ENCODE data around the gene ITGA3.
A peak's percentile ranks its signal among the peaks of the same experiment; 100 is the strongest.
"Not testable (repeated sequence)": the region's sequence is repeated elsewhere in the genome, so short reads cannot be mapped to it uniquely, and the experiment has no call there.

Gene ITGA3

GRCh38 chr17:50035945-50036344, 20.0 kb upstream of the ITGA3 start:
- peak; percentile 47 for DNase-seq

- DNase-seq: peak; percentile 46
These were observed 19.3 kb upstream of the ITGA3 start for GRCh38 chr17:50036455-50037261.

GRCh38 chr17:50037321-50038107, 18.4 kb upstream of the ITGA3 start:
- DNase-seq: no peak

- DNase-seq: no peak
These were observed 16.9 kb upstream of the ITGA3 start for GRCh38 chr17:50039058-50039457.

- not testable (repeated sequence) for DNase-seq
These were observed 15.4 kb upstream of the ITGA3 start for GRCh38 chr17:50040496-50040895.

GRCh38 chr17:50042211-50042610, 13.7 kb upstream of the ITGA3 start:
- no peak for DNase-seq

- no peak for DNase-seq
These were observed 12.4 kb upstream of the ITGA3 start for GRCh38 chr17:50043290-50044148.

- no peak for DNase-seq
These were observed 11.4 kb upstream of the ITGA3 start for GRCh38 chr17:50044483-50044882.

GRCh38 chr17:50045154-50045553, 10.8 kb upstream of the ITGA3 start:
- DNase-seq: no peak

- DNase-seq: no peak
These were observed 9.7 kb upstream of the ITGA3 start for GRCh38 chr17:50046179-50046578.

GRCh38 chr17:50046667-50047066, 9.2 kb upstream of the ITGA3 start:
- no peak for DNase-seq

GRCh38 chr17:50047083-50047482, 8.8 kb upstream of the ITGA3 start:
- DNase-seq: no peak

GRCh38 chr17:50047488-50048126, 8.3 kb upstream of the ITGA3 start:
- no peak for DNase-seq

GRCh38 chr17:50048146-50048720, 7.7 kb upstream of the ITGA3 start:
- DNase-seq: no peak

- DNase-seq: no peak
These were observed 6.9 kb upstream of the ITGA3 start for GRCh38 chr17:50048988-50049387.

- DNase-seq: no peak
These were observed 6.3 kb upstream of the ITGA3 start for GRCh38 chr17:50049636-50050035.

GRCh38 chr17:50050431-50051032, 5.4 kb upstream of the ITGA3 start:
- no peak for DNase-seq

GRCh38 chr17:50051082-50051576, 4.8 kb upstream of the ITGA3 start:
- DNase-seq: peak; percentile 86

GRCh38 chr17:50051606-50052005, 4.3 kb upstream of the ITGA3 start:
- no peak for DNase-seq

- no peak for DNase-seq
These were observed 3.6 kb upstream of the ITGA3 start for GRCh38 chr17:50052241-50052796.
